Fibroblast of mammary gland (primary cell): ENCODE measurements around the gene PDGFRB.

Source experiments
- DNase-seq: peaks from one replicate; pipeline ENCODE4 v3.0.0-alpha.2; 2010; ENCODE audit warnings: low read depth
- H3K4me3 ChIP-seq: 2 replicates; pipeline ENCODE4 v1.5.1; 2011; ENCODE audit warnings: low read depth, mild to moderate bottlenecking, low read length, moderate library complexity; ENCODE audit not compliant: control insufficient read depth
- TF ChIP-seq, protein P1 (sequence below): conservative IDR thresholded peaks from 2 replicates; pipeline ENCODE4 v1.5.1; 2011; ENCODE audit warnings: low read depth, low read length, inconsistent platforms; ENCODE audit not compliant: control insufficient read depth, insufficient read depth

PDGFRB gene

DNA sequence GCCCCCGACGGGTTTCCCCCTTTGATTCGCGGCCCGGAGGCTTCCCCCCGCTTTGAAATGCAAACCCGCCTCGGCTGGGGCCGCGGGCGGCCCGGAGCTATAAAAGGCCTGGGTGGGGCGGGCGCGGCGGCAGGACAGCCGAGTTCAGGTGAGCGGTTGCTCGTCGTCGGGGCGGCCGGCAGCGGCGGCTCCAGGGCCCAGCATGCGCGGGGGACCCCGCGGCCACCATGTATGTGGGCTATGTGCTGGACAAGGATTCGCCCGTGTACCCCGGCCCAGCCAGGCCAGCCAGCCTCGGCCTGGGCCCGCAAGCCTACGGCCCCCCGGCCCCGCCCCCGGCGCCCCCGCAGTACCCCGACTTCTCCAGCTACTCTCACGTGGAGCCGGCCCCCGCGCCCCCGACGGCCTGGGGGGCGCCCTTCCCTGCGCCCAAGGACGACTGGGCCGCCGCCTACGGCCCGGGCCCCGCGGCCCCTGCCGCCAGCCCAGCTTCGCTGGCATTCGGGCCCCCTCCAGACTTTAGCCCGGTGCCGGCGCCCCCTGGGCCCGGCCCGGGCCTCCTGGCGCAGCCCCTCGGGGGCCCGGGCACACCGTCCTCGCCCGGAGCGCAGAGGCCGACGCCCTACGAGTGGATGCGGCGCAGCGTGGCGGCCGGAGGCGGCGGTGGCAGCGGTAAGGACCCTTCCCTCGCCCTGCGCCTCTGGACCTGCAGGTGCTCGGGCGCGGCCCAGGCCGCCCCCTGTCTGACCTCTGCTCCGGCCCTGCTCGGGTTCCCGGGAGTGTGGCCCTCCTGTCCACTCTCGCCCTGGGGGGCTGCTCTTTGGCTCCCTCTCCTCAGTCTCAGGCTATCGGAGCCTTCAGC is 11.2 kb upstream of the PDGFRB start, which contains the start of gene CDX1:
Gene CDX1 (plus strand): TSS at position 129 of the 862 bp plus-strand sequence. CDS start 99 bp downstream, at position 228.
- no peak within 1 kb of the TSS for H3K4me3 ChIP-seq
- TF ChIP-seq, protein P1, sequence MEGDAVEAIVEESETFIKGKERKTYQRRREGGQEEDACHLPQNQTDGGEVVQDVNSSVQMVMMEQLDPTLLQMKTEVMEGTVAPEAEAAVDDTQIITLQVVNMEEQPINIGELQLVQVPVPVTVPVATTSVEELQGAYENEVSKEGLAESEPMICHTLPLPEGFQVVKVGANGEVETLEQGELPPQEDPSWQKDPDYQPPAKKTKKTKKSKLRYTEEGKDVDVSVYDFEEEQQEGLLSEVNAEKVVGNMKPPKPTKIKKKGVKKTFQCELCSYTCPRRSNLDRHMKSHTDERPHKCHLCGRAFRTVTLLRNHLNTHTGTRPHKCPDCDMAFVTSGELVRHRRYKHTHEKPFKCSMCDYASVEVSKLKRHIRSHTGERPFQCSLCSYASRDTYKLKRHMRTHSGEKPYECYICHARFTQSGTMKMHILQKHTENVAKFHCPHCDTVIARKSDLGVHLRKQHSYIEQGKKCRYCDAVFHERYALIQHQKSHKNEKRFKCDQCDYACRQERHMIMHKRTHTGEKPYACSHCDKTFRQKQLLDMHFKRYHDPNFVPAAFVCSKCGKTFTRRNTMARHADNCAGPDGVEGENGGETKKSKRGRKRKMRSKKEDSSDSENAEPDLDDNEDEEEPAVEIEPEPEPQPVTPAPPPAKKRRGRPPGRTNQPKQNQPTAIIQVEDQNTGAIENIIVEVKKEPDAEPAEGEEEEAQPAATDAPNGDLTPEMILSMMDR = no peak
- no peak for DNase-seq

DNA sequence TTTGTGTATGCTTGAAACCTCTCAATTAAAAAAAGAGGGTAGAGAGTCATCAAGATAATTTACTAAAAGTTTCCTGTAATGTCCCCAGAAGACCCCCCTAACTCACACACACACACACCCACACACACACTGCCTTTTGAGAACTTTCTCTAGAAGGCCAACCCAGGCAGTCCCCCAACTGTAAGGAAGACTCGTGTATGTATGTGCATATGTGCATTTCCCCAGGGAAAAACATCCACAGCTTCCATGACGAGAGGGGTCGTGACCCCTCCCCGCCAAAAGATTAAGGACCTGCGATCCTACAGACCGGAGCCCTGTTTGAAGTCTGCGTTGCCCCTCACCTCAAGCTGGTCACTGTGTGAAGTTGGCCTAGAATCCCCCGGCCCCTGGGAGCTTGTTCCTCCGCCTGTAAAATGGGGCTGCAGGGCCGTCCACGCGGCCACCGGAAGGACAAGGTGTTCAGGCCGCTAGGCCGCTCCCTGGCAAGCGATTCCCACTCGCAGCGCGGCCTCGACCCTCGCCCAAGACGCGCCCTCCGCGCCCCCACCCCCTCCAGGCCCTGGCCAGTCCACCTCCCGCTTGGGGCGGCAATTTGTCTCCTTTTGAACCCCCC is 10.5 kb upstream of the PDGFRB start:
- TF ChIP-seq, protein P1 = no peak
- H3K4me3 ChIP-seq = no peak overlapping the region
- DNase-seq = no peak

DNA sequence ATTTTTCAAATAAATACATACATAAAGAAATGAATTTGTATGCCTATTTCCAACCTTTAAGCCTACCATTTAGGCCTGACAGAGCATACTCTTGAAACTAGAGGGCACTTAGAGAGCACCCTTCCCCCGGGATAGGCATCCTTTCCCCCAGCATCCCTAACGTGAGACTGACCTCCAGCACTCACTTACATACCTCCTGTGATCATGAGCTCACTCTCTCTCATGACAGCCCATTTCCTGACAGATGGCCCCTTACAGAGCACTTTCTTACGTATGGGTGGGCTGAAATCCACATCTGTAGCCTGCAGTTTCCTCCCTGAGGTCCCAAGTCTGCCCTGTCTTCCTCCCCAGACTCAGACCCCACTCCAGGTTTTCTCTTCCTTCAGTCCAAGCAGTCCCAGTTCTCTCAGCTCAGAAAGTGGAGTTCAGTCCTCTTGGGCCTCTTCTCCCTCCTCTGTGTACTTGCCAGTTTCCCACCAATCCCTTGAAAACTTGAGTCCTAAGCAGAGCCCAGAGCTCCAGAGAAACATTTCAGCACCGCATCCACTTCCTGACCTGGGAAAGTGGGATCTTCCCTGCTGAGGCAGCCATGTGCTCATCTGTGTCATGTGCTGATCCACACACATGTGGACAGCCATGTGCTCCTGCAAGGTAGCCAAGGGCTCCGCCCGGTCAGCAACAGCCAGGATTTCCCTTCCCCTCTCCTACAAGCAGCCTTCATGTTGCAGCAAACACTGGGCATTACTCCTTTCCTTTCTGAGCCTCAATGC is 8.8 kb upstream of the PDGFRB start:
- H3K4me3 ChIP-seq = no peak overlapping the region
- TF ChIP-seq, protein P1 = no peak
- DNase-seq = peak; percentile 62

DNA sequence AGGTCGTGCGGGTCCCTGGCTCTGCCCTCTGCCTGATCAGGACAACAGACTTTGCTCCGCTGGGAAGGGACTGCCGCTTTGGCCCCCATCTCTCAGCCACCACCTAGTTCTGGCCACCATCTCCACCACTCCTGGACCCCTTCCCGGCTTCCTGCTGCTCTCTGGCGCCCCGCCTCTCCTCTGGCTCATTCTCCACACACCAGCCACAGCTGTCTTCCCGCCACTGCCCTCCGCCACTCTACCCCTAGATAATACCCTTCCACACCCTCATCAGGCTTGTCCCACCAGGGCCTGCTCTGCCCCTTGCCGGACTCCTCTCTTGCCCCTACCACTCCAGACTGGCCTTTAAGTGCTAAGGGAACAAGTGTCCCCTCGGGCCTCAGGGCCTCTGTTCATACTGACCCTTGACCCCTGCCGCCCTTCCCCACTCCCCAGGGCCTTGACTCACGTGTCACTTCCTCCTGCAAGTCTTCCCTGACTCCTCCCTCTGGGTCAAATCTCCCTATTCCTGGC is 8.0 kb upstream of the PDGFRB start:
- TF ChIP-seq, protein P1 = peak; percentile 27
- no peak overlapping the region for H3K4me3 ChIP-seq
- DNase-seq = no peak

DNA sequence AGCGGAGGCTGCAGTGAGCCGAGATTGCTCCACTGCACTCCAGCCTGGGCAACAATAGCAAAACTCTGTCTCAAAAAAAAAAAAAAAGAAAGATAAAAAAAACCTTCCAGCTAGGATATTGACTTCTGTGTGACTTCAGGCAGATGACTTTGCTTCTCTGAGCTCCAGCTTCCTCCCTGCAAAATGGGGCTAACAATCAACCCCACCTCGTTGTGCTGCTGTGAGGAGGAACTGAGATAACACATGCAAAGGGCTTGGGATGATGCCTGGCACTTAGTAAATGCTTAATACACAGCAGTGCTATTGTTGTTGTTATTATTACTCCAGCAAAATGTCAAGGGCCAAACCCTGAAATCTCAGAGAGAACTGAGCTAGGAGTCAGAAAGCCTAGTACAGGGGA is 7.4 kb upstream of the PDGFRB start:
- TF ChIP-seq, protein P1 = no peak
- DNase-seq = no peak
- H3K4me3 ChIP-seq = no peak overlapping the region

DNA sequence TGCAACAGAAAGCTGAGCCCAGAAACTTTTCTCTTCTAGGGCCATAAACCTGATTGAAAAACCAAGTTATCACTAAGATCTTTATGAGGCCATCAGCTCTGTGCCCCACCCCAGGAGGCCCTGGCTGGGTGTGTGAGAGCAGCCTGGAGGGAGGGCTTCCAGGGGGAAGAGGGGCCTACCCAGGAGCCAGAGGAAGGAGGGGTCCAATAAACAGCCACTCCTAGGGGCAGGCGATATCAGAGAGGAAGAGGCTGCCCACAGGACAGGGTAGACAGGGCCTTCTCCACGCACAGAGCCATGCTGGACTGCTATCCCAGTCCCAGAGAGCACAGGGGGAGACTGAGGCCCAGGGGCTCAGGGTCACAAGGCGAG is 6.5 kb upstream of the PDGFRB start:
- TF ChIP-seq, protein P1 = no peak
- H3K4me3 ChIP-seq = no peak overlapping the region
- no peak for DNase-seq
